HG03139 (cell line): ENCODE measurements around the gene FUT7.
"Not testable (repeated sequence)": the region's sequence is repeated elsewhere in the genome, so short reads cannot be mapped to it uniquely, and the experiment has no call there.

Source experiments
- ATAC-seq: cut with Tn5 transposase; IDR thresholded peaks from one replicate; pipeline ENCODE4 v1.9.1; 2021; ENCODE audit not compliant: unreplicated experiment

The FUT7 gene

GRCh38 chr9:137006116-137007003 lies 25.5 kb downstream of the FUT7 start:
- no peak for ATAC-seq

- ATAC-seq = not testable (repeated sequence)
These were observed 27.6 kb downstream of the FUT7 start for GRCh38 chr9:137004285-137004684.

GRCh38 chr9:137002646-137003041 lies 29.2 kb downstream of the FUT7 start:
- ATAC-seq = no peak

- ATAC-seq = no peak
These were observed 29.8 kb downstream of the FUT7 start for GRCh38 chr9:137001857-137002645.

- ATAC-seq = peak; percentile 51
These were observed 31.5 kb downstream of the FUT7 start for GRCh38 chr9:137000177-137000930.

- ATAC-seq = no peak
These were observed 34.1 kb downstream of the FUT7 start for GRCh38 chr9:136997830-136998234.

- no peak for ATAC-seq
These were observed 34.5 kb downstream of the FUT7 start for GRCh38 chr9:136997371-136997770.

- no peak for ATAC-seq
These were observed 35.3 kb downstream of the FUT7 start, which contains the start of gene CLIC3 for GRCh38 chr9:136996361-136997292. Gene CLIC3 (minus strand): TSS chr9:136996568. CDS start chr9:136996543, 25 bp downstream.

GRCh38 chr9:136995772-136996311 lies 36.0 kb downstream of the FUT7 start:
- no peak for ATAC-seq

- no peak for ATAC-seq
These were observed 36.5 kb downstream of the FUT7 start for GRCh38 chr9:136995362-136995761.

- no peak for ATAC-seq
These were observed 37.0 kb downstream of the FUT7 start for GRCh38 chr9:136994888-136995230.

- ATAC-seq = no peak
These were observed 37.6 kb downstream of the FUT7 start for GRCh38 chr9:136994180-136994887.

GRCh38 chr9:136992819-136993369 lies 39.0 kb downstream of the FUT7 start:
- no peak for ATAC-seq

GRCh38 chr9:136991993-136992818 lies 39.7 kb downstream of the FUT7 start, which contains the start of gene PAXX:
Gene PAXX (plus strand): TSS chr9:136992422. CDS start chr9:136992444, 22 bp downstream.
- peak; percentile 68 for ATAC-seq

- ATAC-seq = no peak
These were observed 41.5 kb downstream of the FUT7 start for GRCh38 chr9:136990242-136990911.

GRCh38 chr9:136988872-136989271 lies 43.0 kb downstream of the FUT7 start:
- no peak for ATAC-seq

GRCh38 chr9:136985853-136986252 lies 46.0 kb downstream of the FUT7 start:
- ATAC-seq = no peak
